Peyer's patch (tissue), 4 donors: Measurements from ENCODE around the gene NFATC3. TPM values are rescaled to one million over a fixed set of nuclear protein-coding genes. Genes with fewer than 3 reads are reported as not detected.

Experiments
- DNase-seq, 3 donors: peaks; one replicate each; pipeline ENCODE4 v3.0.0-alpha.2; 2017 to 2019
- H3K27ac ChIP-seq, 4 donors: fragments of 200-600 bp; sonication (generic); one replicate each; pipeline ENCODE4 v1.5.1; 2016 to 2019
- H3K27me3 ChIP-seq, 2 donors: fragments of 200-600 bp; sonication (generic); one replicate each; pipeline ENCODE4 v1.5.1; 2019
- H3K36me3 ChIP-seq, 3 donors: fragments of 200-600 bp; sonication (generic); one replicate each; pipeline ENCODE4 v1.5.1; 2016 to 2019
- H3K4me1 ChIP-seq, 4 donors: fragments of 200-600 bp; sonication (generic); one replicate each; pipeline ENCODE4 v1.5.1; 2016 to 2019
- H3K4me3 ChIP-seq, 4 donors: fragments of 200-600 bp; sonication (generic); 1 replicate in 3 of 4; 2 replicates in 1 of 4; pipeline ENCODE4 v1.5.1; 2016 to 2019; ENCODE audit warnings: mild to moderate bottlenecking in 1 of 4
- H3K9me3 ChIP-seq, 4 donors: fragments of 200-600 bp; sonication (generic); one replicate each; pipeline ENCODE4 v1.5.1; 2016 to 2019; ENCODE audit warnings: mild to moderate bottlenecking in 1 of 4
- CTCF ChIP-seq, 6 experiments: fragments of 450-650 bp in 4 of 6; fragments of 200-600 bp in 2 of 6; sonication (generic) in 1 of 6; IDR thresholded peaks; one replicate each; pipeline ENCODE4 v1.5.1; 2017 to 2019; ENCODE audit warnings: antibody characterized with exemption in 6 of 6, mild to moderate bottlenecking in 3 of 6, moderate library complexity in 1 of 6
- POLR2A ChIP-seq, 2 donors: fragments of 450-650 bp; IDR thresholded peaks; one replicate each; pipeline ENCODE4 v1.5.1; 2017; ENCODE audit warnings: antibody characterized with exemption in 2 of 2, mild to moderate bottlenecking in 2 of 2, moderate library complexity in 2 of 2
- total RNA-seq, 4 donors: library from RNA; depleted of rRNA; stranded (reverse); fragments of >200 nt; gene quantifications; one replicate each; pipeline ENCODE4 v1.1.0, GENCODE V29; 2016

Gene NFATC3
- total RNA-seq, 4 donors from 2014 or later, result 40.5 to 72.0 (median 61.0) TPM

- Histone ChIP-seq H3K36me3 (peaks cover 0 to 10% (median 0%) of the 10 kb centered on the region in 3 donors), H3K4me1 (peaks cover 0 to 8% (median 0%) of the 10 kb centered on the region in 4 donors), H3K9me3 (no peaks in the 10 kb centered on the region), H3K27me3 (no peaks in the 10 kb centered on the region), H3K27ac (no peak overlapping the region), H3K4me3 (no peak overlapping the region)
- no peak for DNase-seq
- no peak for TF ChIP-seq POLR2A (IDR thresholded peaks at IDR 0.05)
- TF ChIP-seq CTCF (IDR thresholded peaks at IDR 0.05), result no peak
Observed at GRCh38 chr16:68136515-68136914, 51.3 kb downstream of the NFATC3 start.

GRCh38 chr16:68144008-68144407 is 58.8 kb downstream of the NFATC3 start:
- Histone ChIP-seq H3K4me1 (peaks cover 0 to 11% (median 0%) of the 10 kb centered on the region in 4 donors), H3K4me3 (no peak overlapping the region), H3K9me3 (no peaks in the 10 kb centered on the region), H3K27me3 (no peaks in the 10 kb centered on the region), H3K27ac (no peak overlapping the region), H3K36me3 (no peaks in the 10 kb centered on the region)
- DNase-seq, result no peak
- no peak for TF ChIP-seq POLR2A (IDR thresholded peaks at IDR 0.05)
- no peak for TF ChIP-seq CTCF (IDR thresholded peaks at IDR 0.05)

GRCh38 chr16:68146585-68146984 is 61.4 kb downstream of the NFATC3 start:
- H3K36me3 ChIP-seq, result no peaks in the 10 kb centered on the region
- H3K27ac ChIP-seq, result no peak overlapping the region
- no peaks in the 10 kb centered on the region for H3K9me3 ChIP-seq
- DNase-seq, result no peak
- H3K27me3 ChIP-seq, result no peaks in the 10 kb centered on the region
- no peak overlapping the region for H3K4me3 ChIP-seq
- TF ChIP-seq CTCF (IDR thresholded peaks at IDR 0.05) (no peak), POLR2A (IDR thresholded peaks at IDR 0.05) (no peak)
- peaks cover 0 to 11% (median 0%) of the 10 kb centered on the region in 4 donors for H3K4me1 ChIP-seq

GRCh38 chr16:68147444-68147843 is 62.3 kb downstream of the NFATC3 start:
- Histone ChIP-seq H3K4me1 (peaks cover 0 to 11% (median 0%) of the 10 kb centered on the region in 4 donors), H3K27ac (no peak overlapping the region), H3K36me3 (no peaks in the 10 kb centered on the region), H3K27me3 (no peaks in the 10 kb centered on the region), H3K4me3 (no peak overlapping the region), H3K9me3 (no peaks in the 10 kb centered on the region)
- no peak for TF ChIP-seq CTCF (IDR thresholded peaks at IDR 0.05)
- no peak for TF ChIP-seq POLR2A (IDR thresholded peaks at IDR 0.05)
- no peak for DNase-seq

- Histone ChIP-seq H3K27me3 (no peaks in the 10 kb centered on the region), H3K4me3 (no peak overlapping the region), H3K4me1 (peaks cover 0 to 11% (median 0%) of the 10 kb centered on the region in 4 donors), H3K27ac (no peak overlapping the region), H3K9me3 (no peaks in the 10 kb centered on the region), H3K36me3 (no peaks in the 10 kb centered on the region)
- no peak for DNase-seq
- TF ChIP-seq POLR2A (IDR thresholded peaks at IDR 0.05) (no peak), CTCF (IDR thresholded peaks at IDR 0.05) (no peak)
Observed at GRCh38 chr16:68149596-68149995, 64.4 kb downstream of the NFATC3 start.

- H3K4me1 ChIP-seq, result no peaks in the 10 kb centered on the region
Observed at GRCh38 chr16:68155425-68155824, 70.3 kb downstream of the NFATC3 start.

More at GRCh38 chr16:68155425-68155824, 70.3 kb downstream of the NFATC3 start:
- DNase-seq, result no peak
- Histone ChIP-seq H3K27ac (no peak overlapping the region), H3K27me3 (no peaks in the 10 kb centered on the region), H3K36me3 (peaks cover 0 to 22% (median 0%) of the 10 kb centered on the region in 3 donors), H3K4me3 (no peak overlapping the region), H3K9me3 (no peaks in the 10 kb centered on the region)
- TF ChIP-seq CTCF (IDR thresholded peaks at IDR 0.05), result no peak
- no peak for TF ChIP-seq POLR2A (IDR thresholded peaks at IDR 0.05)
